GM11168 (cell line): ENCODE data around the gene ENAH.
"Not testable (repeated sequence)": the region's sequence is repeated elsewhere in the genome, so short reads cannot be mapped to it uniquely, and the experiment has no call there.

Experiments
- in situ Hi-C: fragments of 300-500 bp; cut with MboI; formaldehyde crosslinking; loops from one replicate; pipeline ENCODE4 v1.12.0; 2022; ENCODE audit warnings: low sequenced_read_pairs; ENCODE audit not compliant: unreplicated experiment

ENAH gene

GRCh38 chr1:225652729-225653462 lies at the start of gene ENAH:
Gene ENAH (minus strand): TSS chr1:225653123. CDS start chr1:225652690, 433 bp downstream.
- in situ Hi-C loops = no loop called here

- in situ Hi-C loops = no loop called here
Observed at GRCh38 chr1:225700889-225701465, 48.1 kb upstream of the ENAH start.

GRCh38 chr1:225700164-225700821 lies 47.4 kb upstream of the ENAH start:
- in situ Hi-C loops = no loop called here

GRCh38 chr1:225699336-225699735 lies 46.4 kb upstream of the ENAH start:
- in situ Hi-C loops = no loop called here

- in situ Hi-C loops = not testable (repeated sequence)
Observed at GRCh38 chr1:225698194-225698593, 45.3 kb upstream of the ENAH start.

GRCh38 chr1:225697428-225697827 lies 44.5 kb upstream of the ENAH start:
- in situ Hi-C loops = no loop called here

- in situ Hi-C loops = no loop called here
Observed at GRCh38 chr1:225695578-225696337, 42.8 kb upstream of the ENAH start.

- in situ Hi-C loops = no loop called here
Observed at GRCh38 chr1:225694151-225694603, 41.3 kb upstream of the ENAH start.

GRCh38 chr1:225693697-225694096 lies 40.8 kb upstream of the ENAH start:
- in situ Hi-C loops = not testable (repeated sequence)

GRCh38 chr1:225693085-225693696 lies 40.3 kb upstream of the ENAH start:
- in situ Hi-C loops = no loop called here

- in situ Hi-C loops = no loop called here
Observed at GRCh38 chr1:225692517-225692879, 39.6 kb upstream of the ENAH start.

- in situ Hi-C loops = no loop called here
Observed at GRCh38 chr1:225691861-225692516, 39.1 kb upstream of the ENAH start.

GRCh38 chr1:225691377-225691776 lies 38.5 kb upstream of the ENAH start:
- in situ Hi-C loops = no loop called here

- in situ Hi-C loops = no loop called here
Observed at GRCh38 chr1:225689882-225690459, 37.0 kb upstream of the ENAH start.

- in situ Hi-C loops = no loop called here
Observed at GRCh38 chr1:225688345-225688744, 35.4 kb upstream of the ENAH start.

- in situ Hi-C loops = no loop called here
Observed at GRCh38 chr1:225685476-225686176, 32.7 kb upstream of the ENAH start.

- in situ Hi-C loops = no loop called here
Observed at GRCh38 chr1:225684741-225685140, 31.8 kb upstream of the ENAH start.

GRCh38 chr1:225681231-225681630 lies 28.3 kb upstream of the ENAH start:
- in situ Hi-C loops = no loop called here

- in situ Hi-C loops = no loop called here
Observed at GRCh38 chr1:225678545-225678944, 25.6 kb upstream of the ENAH start.
